Panc1 (cell line): Measurements from ENCODE around the gene GALNT13.

ENCODE experiments used
- CTCF ChIP-seq: fragments of 450-650 bp; IDR thresholded peaks from 2 replicates; pipeline ENCODE4 v1.5.1; 2017; ENCODE audit warnings: mild to moderate bottlenecking
- POLR2AphosphoS5 ChIP-seq: IDR thresholded peaks from 2 replicates; pipeline ENCODE4 v1.6.1; 2012; ENCODE audit warnings: mild to moderate bottlenecking, low read depth, low read length, moderate library complexity
- REST ChIP-seq, 2 experiments: IDR thresholded peaks; 2 replicates each; pipeline ENCODE4 v1.6.1; 2011 to 2012; ENCODE audit warnings: low read depth in 2 of 2, control low read depth in 1 of 2, low read length in 1 of 2, mild to moderate bottlenecking in 1 of 2, moderate library complexity in 1 of 2; ENCODE audit not compliant: insufficient read depth in 1 of 2
- SIN3A ChIP-seq: IDR thresholded peaks from 2 replicates; pipeline ENCODE4 v1.6.1; 2012; ENCODE audit warnings: low read depth, mild to moderate bottlenecking, low read length, moderate library complexity, borderline replicate concordance; ENCODE audit not compliant: insufficient read depth
- TCF7L2 ChIP-seq: IDR thresholded peaks from 2 replicates; pipeline ENCODE4 v1.6.1; 2011; ENCODE audit warnings: mild to moderate bottlenecking, low read depth, low read length, inconsistent platforms

- TF ChIP-seq CTCF: no peak
- no peak for TF ChIP-seq POLR2AphosphoS5
- TF ChIP-seq REST (IDR thresholded peaks at IDR 0.05; ENCODE audit: insufficient read depth in 1 of 2, low read depth in 2 of 2, low read length in 1 of 2): no peak
- TF ChIP-seq SIN3A: no peak
- TF ChIP-seq TCF7L2: no peak
Observed at GRCh38 chr2:154392256-154392655, 520.5 kb downstream of the GALNT13 start.
